Cardiac fibroblast (primary cell): Measurements from ENCODE around the gene PLEKHG7.

Experiments used
- DNase-seq, 2 donors: peaks; one replicate each; pipeline versions ENCODE4 v3.0.0 to v3.0.0-alpha.2; 2010; ENCODE audit warnings: low read depth in 2 of 2
- H3K4me3 ChIP-seq, 2 donors: replicated peaks in 1 of 2; 1 replicate in 1 of 2; 2 replicates in 1 of 2; pipeline ENCODE4 v1.5.1; 2011; ENCODE audit warnings: low read depth in 2 of 2, low read length in 2 of 2, mild to moderate bottlenecking in 2 of 2, moderate library complexity in 1 of 2
- TF ChIP-seq, protein P1 (sequence below): IDR thresholded peaks from one replicate; pipeline ENCODE4 v1.5.1; 2011; ENCODE audit warnings: low read depth, mild to moderate bottlenecking, low read length, inconsistent platforms

Gene PLEKHG7

DNA sequence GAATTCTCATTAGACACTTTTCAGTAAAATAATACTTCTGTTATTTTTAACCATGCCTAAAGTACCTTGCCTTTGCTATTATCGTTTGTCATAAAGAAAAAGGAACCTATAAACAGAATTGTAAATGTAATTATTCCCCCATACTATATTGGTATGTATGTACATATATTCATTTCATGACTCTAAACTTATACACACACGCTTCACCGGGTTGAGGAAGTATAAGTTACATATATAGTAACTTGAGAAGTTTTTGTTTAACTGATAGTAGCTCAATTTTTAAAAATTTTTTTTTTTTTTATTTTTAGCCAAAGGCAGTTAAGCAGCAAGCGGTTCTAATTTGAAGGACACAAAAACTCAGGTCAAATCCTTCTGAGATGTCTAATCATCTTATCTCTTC is 107.6 kb downstream of the PLEKHG7 start:
- no peak for DNase-seq
- TF ChIP-seq, protein P1, sequence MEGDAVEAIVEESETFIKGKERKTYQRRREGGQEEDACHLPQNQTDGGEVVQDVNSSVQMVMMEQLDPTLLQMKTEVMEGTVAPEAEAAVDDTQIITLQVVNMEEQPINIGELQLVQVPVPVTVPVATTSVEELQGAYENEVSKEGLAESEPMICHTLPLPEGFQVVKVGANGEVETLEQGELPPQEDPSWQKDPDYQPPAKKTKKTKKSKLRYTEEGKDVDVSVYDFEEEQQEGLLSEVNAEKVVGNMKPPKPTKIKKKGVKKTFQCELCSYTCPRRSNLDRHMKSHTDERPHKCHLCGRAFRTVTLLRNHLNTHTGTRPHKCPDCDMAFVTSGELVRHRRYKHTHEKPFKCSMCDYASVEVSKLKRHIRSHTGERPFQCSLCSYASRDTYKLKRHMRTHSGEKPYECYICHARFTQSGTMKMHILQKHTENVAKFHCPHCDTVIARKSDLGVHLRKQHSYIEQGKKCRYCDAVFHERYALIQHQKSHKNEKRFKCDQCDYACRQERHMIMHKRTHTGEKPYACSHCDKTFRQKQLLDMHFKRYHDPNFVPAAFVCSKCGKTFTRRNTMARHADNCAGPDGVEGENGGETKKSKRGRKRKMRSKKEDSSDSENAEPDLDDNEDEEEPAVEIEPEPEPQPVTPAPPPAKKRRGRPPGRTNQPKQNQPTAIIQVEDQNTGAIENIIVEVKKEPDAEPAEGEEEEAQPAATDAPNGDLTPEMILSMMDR, result no peak
- H3K4me3 ChIP-seq, result no peak overlapping the region

DNA sequence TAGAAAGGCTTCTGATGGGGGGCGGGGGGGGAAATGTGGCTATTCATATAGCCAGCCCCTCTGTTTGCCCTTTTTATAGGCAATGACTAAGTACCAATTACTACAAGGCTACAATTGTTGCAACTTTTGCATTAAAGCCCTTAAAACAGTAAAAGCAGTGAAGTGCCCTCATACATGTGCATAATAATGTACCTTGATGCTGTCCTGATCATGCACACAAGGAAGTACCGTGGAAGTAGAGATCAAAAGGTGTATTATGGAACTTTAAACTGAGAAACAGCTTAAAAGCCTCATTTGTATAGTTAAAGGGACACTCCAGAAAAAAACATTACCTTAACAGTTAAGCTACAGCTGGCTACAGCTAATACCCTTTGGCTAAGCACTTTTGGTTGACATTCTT is 111.8 kb downstream of the PLEKHG7 start:
- H3K4me3 ChIP-seq, result no peak overlapping the region
- no peak for DNase-seq
- TF ChIP-seq, protein P1, result no peak

DNA sequence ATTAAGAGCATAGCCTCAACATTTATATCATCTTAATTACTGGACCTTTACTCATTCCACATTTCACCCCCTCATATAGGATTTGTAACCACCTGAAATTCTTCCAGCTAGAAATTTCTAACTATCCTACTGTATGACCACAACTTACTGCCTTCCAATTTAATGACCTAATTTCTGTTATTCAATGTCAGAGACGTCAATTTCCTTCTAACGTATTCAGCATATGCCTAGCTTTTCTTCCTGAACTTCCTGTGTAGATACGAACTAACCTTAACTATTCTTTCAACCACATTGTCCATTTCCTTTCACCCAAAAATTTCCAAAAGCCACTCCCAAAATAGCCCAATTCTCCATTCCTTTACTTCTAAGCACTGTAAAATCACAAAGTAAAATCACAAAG is 118.4 kb downstream of the PLEKHG7 start:
- no peak overlapping the region for H3K4me3 ChIP-seq
- DNase-seq, result no peak
- TF ChIP-seq, protein P1, result no peak
